WTC11 (cell line): Measurements from ENCODE around the gene ILDR2. TPM values are rescaled to one million over a fixed set of nuclear protein-coding genes. Genes with fewer than 3 reads are reported as not detected.

Experiments used
- ATAC-seq: fragments of 200-7000 bp; cut with Tn5 transposase; 2 replicates; pipeline ENCODE4 v1.10.0; 2021; ENCODE audit warnings: mild to moderate bottlenecking, moderate library complexity
- CTCF ChIA-PET: fragments of 300-600 bp; sonication (Branson Sonifier 250); formaldehyde crosslinking; loops from one replicate; lab custom pipeline; 2021; ENCODE audit warnings: antibody characterized with exemption; lab: Charles Lee
- POLR2A ChIA-PET: fragments of 350-600 bp; sonication (Branson Sonifier 250); formaldehyde crosslinking; loops from one replicate; lab custom pipeline; 2021; ENCODE audit warnings: antibody characterized with exemption; lab: Charles Lee
- DNase-seq: peaks from one replicate; pipeline ENCODE4 v3.0.0; 2021; ENCODE audit warnings: low spot score
- H3K27ac Mint-ChIP-seq: 2 replicates; pipeline ENCODE4 v1.8.0; 2021; ENCODE audit warnings: mixed read lengths
- H3K27me3 Mint-ChIP-seq: 2 replicates; pipeline ENCODE4 v1.8.0; 2021; ENCODE audit warnings: low read depth, mild to moderate bottlenecking, moderate library complexity, mixed read lengths
- H3K36me3 Mint-ChIP-seq: 2 replicates; pipeline ENCODE4 v1.8.0; 2021; ENCODE audit warnings: mixed read lengths
- H3K4me1 Mint-ChIP-seq: 2 replicates; pipeline ENCODE4 v1.8.0; 2022; ENCODE audit warnings: mixed read lengths
- H3K4me3 Mint-ChIP-seq: 2 replicates; pipeline ENCODE4 v1.8.0; 2021; ENCODE audit warnings: mild to moderate bottlenecking, moderate library complexity, mixed read lengths
- H3K9me3 Mint-ChIP-seq: 2 replicates; pipeline ENCODE4 v1.8.0; 2021; ENCODE audit warnings: mixed read lengths
- ESRRA ChIP-seq: sonication (generic); formaldehyde crosslinking; IDR thresholded peaks from 2 replicates; pipeline ENCODE4 v1.8.1; 2022; ENCODE audit warnings: mild to moderate bottlenecking, missing genetic modification reagents, borderline replicate concordance
- ETV6 ChIP-seq: sonication (generic); formaldehyde crosslinking; IDR thresholded peaks from 2 replicates; pipeline ENCODE4 v1.8.1; 2022; ENCODE audit warnings: mild to moderate bottlenecking, missing genetic modification reagents
- FOXJ3 ChIP-seq: sonication (generic); formaldehyde crosslinking; IDR thresholded peaks from 2 replicates; pipeline ENCODE4 v1.9.0; 2021; ENCODE audit warnings: missing genetic modification reagents, mild to moderate bottlenecking, borderline replicate concordance
- FOXK1 ChIP-seq: sonication (generic); formaldehyde crosslinking; IDR thresholded peaks from 2 replicates; pipeline ENCODE4 v1.8.0; 2022; ENCODE audit warnings: mild to moderate bottlenecking, moderate library complexity, missing genetic modification reagents
- GTF2I ChIP-seq: fragments of 250-450 bp; sonication (Bioruptor Pico); conservative IDR thresholded peaks from 2 replicates; pipeline ENCODE4 v1.4.0; 2021; ENCODE audit warnings: mild to moderate bottlenecking
- MXD4 ChIP-seq: fragments of 250-450 bp; sonication (Bioruptor Pico); IDR thresholded peaks from 2 replicates; pipeline ENCODE4 v1.8.0; 2021; ENCODE audit warnings: mild to moderate bottlenecking, moderate library complexity, borderline replicate concordance
- MYBL2 ChIP-seq: sonication (generic); formaldehyde crosslinking; IDR thresholded peaks from 2 replicates; pipeline ENCODE4 v1.8.1; 2023; ENCODE audit warnings: mild to moderate bottlenecking, moderate library complexity, missing genetic modification reagents
- NFYB ChIP-seq: sonication (generic); formaldehyde crosslinking; conservative IDR thresholded peaks from 2 replicates; pipeline ENCODE4 v1.8.0; 2022; ENCODE audit warnings: low read depth, missing genetic modification reagents
- NR3C1 ChIP-seq: sonication (generic); formaldehyde crosslinking; conservative IDR thresholded peaks from 2 replicates; pipeline ENCODE4 v1.8.1; 2023; ENCODE audit warnings: low read depth, mild to moderate bottlenecking, missing genetic modification reagents
- SOX15 ChIP-seq: fragments of 250-450 bp; sonication (Bioruptor Pico); IDR thresholded peaks from 2 replicates; pipeline ENCODE4 v1.9.0; 2021; ENCODE audit warnings: mild to moderate bottlenecking
- TP53 ChIP-seq: sonication (generic); formaldehyde crosslinking; IDR thresholded peaks from 2 replicates; pipeline ENCODE4 v1.8.1; 2023; ENCODE audit warnings: mild to moderate bottlenecking, missing genetic modification reagents
- ZBTB21 ChIP-seq: sonication (generic); formaldehyde crosslinking; IDR thresholded peaks from 2 replicates; pipeline ENCODE4 v1.8.1; 2023; ENCODE audit warnings: mild to moderate bottlenecking, missing genetic modification reagents, borderline replicate concordance
- total RNA-seq: library from RNA; stranded (reverse); gene quantifications from 3 replicates; pipeline ENCODE4 v1.2.3, GENCODE V29; 2021
- TF ChIP-seq, protein P1 (sequence below): sonication (generic); formaldehyde crosslinking; IDR thresholded peaks from 2 replicates; pipeline ENCODE4 v1.8.1; 2023; ENCODE audit warnings: mild to moderate bottlenecking, missing genetic modification reagents
- TF ChIP-seq, protein P2 (sequence below): sonication (generic); formaldehyde crosslinking; IDR thresholded peaks from 2 replicates; pipeline ENCODE4 v1.8.1; 2023; ENCODE audit warnings: mild to moderate bottlenecking, missing genetic modification reagents
- TF ChIP-seq, protein P3 (sequence below): sonication (generic); formaldehyde crosslinking; IDR thresholded peaks from 2 replicates; pipeline ENCODE4 v1.8.0; 2022; ENCODE audit warnings: missing genetic modification reagents
- TF ChIP-seq, protein P4 (sequence below): sonication (generic); formaldehyde crosslinking; IDR thresholded peaks from 2 replicates; pipeline ENCODE4 v1.8.1; 2023; ENCODE audit warnings: mild to moderate bottlenecking, moderate library complexity, missing genetic modification reagents
- TF ChIP-seq, protein P5 (sequence below): sonication (generic); formaldehyde crosslinking; IDR thresholded peaks from 2 replicates; pipeline ENCODE4 v1.8.1; 2022; ENCODE audit warnings: missing genetic modification reagents, borderline replicate concordance

The ILDR2 gene
- total RNA-seq, 1 experiment from 2014 or later = 1.6 TPM

DNA sequence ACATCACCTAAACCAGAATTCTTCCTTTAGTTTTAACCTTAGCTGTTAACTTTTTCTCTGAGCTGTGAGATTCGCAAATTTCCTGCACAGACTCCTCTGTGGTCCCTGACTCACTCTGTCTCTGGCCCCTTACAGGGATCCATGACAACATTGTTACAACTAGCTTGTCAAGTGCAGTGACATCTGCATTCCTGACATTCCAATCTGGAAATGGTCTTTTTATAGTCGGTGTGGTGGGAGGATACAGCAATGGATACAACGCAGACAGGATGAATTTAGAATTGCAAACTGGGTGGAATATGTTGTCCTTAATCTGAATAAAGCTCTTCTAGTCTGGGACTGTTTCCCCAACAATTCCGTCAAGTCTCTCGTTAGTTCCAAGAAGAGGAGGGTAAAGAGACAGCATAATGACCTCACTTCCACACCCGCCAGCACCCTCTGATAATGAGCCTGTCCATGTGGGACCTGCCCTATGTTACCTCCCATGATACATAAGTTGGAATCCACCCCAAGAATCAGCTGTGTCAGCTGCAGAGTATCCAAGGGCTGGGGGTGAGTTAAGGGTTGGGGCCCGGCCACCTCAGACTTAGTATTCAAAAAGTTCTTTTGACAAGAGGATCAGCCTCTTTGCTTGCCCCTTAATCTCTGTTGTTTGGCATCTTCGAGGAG, 49.4 kb downstream of the ILDR2 start:
- CTCF ChIA-PET = interaction anchor here (0.7 to 1.9 kb wide), 4 partner anchors 16 to 213 kb away, joined by 3 to 10 read pairs (median 4); no protein-coding TSS in a partner anchor
- H3K36me3 Mint-ChIP-seq = no peaks in the 10 kb centered on the region
- TF ChIP-seq MXD4 (no peak), FOXK1 (no peak), TP53 (CRISPR knock-in tag) (no peak), SOX15 (CRISPR knock-in tag) (no peak), ETV6 (CRISPR knock-in tag) (no peak), NR3C1 (CRISPR knock-in tag) (no peak), MYBL2 (CRISPR knock-in tag) (no peak)
- TF ChIP-seq, protein P1, sequence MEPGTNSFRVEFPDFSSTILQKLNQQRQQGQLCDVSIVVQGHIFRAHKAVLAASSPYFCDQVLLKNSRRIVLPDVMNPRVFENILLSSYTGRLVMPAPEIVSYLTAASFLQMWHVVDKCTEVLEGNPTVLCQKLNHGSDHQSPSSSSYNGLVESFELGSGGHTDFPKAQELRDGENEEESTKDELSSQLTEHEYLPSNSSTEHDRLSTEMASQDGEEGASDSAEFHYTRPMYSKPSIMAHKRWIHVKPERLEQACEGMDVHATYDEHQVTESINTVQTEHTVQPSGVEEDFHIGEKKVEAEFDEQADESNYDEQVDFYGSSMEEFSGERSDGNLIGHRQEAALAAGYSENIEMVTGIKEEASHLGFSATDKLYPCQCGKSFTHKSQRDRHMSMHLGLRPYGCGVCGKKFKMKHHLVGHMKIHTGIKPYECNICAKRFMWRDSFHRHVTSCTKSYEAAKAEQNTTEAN (CRISPR knock-in tag) = no peak
- TF ChIP-seq, all 79 proteins: peak for 0
- Mint-ChIP-seq H3K9me3 (peaks cover 4% of the 10 kb centered on the region; the same call in 1 of the 2 replicates), H3K4me3 (no peak overlapping the region), H3K27ac (no peak overlapping the region), H3K27me3 (peaks cover 27% of the 10 kb centered on the region), H3K4me1 (peaks cover 8% of the 10 kb centered on the region)
- POLR2A ChIA-PET = interaction anchor here (0.6 kb wide), 1 partner anchor 219 kb away, joined by 6 read pairs; no protein-coding TSS in a partner anchor
- ATAC-seq = peak; percentile 63
- DNase-seq = no peak

DNA sequence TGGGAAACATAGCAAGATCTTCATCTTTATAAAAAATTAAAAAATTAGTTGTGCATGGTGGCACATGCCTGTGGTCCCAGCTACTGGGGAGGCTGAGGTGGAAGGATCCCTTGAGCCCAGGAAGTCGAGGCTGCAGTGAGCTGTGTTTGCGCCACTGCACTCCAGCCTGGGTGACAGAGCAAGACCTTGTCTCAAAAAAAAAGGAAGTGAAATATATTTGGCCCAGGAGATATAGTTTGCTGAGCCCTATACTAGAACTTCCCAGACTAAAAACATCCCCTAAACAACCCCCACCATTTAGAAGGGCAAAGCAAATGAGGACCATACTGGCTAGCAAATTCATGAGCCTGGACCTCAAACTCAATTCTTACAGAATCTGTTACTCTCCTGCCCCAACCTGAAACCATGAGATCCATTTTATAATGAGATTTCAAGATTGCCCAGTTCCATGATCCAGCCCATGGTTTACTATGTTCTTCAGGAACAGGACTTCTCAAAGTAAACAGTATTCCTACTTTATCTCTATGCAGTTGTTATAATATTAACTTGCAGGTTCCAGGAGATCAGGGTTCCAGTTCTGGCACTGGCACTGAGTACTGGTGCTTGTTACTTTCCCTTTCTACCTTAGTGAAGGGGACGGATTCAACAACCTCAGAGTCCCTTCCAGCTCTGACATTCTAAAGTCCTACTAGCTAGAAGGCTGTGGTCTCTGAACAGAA, 50.4 kb downstream of the ILDR2 start:
- ATAC-seq (no peak), DNase-seq (no peak)
- Mint-ChIP-seq H3K9me3 (peaks cover 4% of the 10 kb centered on the region; the same call in 1 of the 2 replicates), H3K27me3 (peaks cover 35% of the 10 kb centered on the region), H3K36me3 (no peaks in the 10 kb centered on the region), H3K27ac (no peak overlapping the region), H3K4me3 (no peak overlapping the region), H3K4me1 (peaks cover 11% of the 10 kb centered on the region)
- ChIA-PET CTCF (interaction anchor here (1.0 to 1.9 kb wide), 3 partner anchors 15 to 134 kb away, joined by 3 to 10 read pairs (median 4); no protein-coding TSS in a partner anchor), POLR2A (interaction anchor here (0.6 kb wide), 1 partner anchor 220 kb away, joined by 6 read pairs; no protein-coding TSS in a partner anchor)
- TF ChIP-seq, protein P2, sequence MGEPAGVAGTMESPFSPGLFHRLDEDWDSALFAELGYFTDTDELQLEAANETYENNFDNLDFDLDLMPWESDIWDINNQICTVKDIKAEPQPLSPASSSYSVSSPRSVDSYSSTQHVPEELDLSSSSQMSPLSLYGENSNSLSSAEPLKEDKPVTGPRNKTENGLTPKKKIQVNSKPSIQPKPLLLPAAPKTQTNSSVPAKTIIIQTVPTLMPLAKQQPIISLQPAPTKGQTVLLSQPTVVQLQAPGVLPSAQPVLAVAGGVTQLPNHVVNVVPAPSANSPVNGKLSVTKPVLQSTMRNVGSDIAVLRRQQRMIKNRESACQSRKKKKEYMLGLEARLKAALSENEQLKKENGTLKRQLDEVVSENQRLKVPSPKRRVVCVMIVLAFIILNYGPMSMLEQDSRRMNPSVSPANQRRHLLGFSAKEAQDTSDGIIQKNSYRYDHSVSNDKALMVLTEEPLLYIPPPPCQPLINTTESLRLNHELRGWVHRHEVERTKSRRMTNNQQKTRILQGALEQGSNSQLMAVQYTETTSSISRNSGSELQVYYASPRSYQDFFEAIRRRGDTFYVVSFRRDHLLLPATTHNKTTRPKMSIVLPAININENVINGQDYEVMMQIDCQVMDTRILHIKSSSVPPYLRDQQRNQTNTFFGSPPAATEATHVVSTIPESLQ = no peak
- TF ChIP-seq, protein P3, sequence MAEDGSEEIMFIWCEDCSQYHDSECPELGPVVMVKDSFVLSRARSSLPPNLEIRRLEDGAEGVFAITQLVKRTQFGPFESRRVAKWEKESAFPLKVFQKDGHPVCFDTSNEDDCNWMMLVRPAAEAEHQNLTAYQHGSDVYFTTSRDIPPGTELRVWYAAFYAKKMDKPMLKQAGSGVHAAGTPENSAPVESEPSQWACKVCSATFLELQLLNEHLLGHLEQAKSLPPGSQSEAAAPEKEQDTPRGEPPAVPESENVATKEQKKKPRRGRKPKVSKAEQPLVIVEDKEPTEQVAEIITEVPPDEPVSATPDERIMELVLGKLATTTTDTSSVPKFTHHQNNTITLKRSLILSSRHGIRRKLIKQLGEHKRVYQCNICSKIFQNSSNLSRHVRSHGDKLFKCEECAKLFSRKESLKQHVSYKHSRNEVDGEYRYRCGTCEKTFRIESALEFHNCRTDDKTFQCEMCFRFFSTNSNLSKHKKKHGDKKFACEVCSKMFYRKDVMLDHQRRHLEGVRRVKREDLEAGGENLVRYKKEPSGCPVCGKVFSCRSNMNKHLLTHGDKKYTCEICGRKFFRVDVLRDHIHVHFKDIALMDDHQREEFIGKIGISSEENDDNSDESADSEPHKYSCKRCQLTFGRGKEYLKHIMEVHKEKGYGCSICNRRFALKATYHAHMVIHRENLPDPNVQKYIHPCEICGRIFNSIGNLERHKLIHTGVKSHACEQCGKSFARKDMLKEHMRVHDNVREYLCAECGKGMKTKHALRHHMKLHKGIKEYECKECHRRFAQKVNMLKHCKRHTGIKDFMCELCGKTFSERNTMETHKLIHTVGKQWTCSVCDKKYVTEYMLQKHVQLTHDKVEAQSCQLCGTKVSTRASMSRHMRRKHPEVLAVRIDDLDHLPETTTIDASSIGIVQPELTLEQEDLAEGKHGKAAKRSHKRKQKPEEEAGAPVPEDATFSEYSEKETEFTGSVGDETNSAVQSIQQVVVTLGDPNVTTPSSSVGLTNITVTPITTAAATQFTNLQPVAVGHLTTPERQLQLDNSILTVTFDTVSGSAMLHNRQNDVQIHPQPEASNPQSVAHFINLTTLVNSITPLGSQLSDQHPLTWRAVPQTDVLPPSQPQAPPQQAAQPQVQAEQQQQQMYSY (CRISPR knock-in tag) = peak; percentile 58; the same call in 1 of the 2 replicates

DNA sequence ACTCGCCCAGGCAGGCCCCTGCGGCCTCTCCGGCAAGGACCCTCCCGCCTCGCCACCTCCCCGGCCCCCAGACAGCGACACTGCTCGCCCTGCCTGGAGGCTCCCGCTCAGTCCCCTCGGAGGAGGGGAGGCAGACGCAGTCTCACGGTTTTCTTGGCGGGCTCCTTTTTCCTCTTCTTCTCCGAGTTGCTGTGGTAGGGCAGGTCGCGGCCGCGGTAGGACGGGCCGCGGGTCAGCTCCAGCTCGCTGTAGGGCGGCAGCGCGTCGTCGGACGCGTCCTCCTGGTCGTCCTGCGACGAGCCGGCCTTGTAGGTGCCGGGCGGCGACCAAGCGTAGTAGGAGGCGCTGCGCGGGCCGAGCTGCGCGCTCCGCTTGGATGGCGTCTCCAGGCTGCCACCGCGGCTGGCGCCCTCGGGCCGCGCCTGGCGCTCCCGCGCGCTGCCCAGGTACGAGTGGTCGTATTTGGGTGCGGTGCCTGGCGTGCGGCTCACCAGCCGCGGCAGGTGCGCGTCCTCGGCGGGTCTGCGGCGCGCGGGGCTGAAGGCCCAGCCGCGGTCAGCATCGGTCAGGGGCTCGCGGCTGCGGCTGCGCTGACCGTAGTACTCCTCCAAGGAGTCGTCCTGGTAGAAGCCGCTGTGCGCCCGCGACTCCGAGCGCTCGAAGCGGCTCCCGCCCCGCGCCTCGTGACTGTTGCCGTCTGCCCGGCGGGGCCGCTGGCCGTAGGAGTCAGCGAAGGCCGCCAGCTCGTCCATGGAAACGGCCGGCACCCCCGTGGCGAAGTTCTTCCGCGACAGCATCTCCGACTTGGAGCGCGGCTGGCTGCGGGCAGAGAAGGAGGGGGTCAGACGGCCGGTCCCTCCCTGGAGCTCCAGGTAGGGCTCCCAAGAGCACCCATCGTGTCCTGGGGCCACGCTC, 54.5 kb downstream of the ILDR2 start:
- POLR2A ChIA-PET = interaction anchor here (0.8 kb wide), 1 partner anchor 45 kb away, joined by 4 read pairs; the partner anchor contains the start of gene TADA1
- no peaks in the 10 kb centered on the region for H3K36me3 Mint-ChIP-seq
- no peak overlapping the region for H3K27ac Mint-ChIP-seq
- H3K4me3 Mint-ChIP-seq = peak overlapping the region; percentile 71
- no peaks in the 10 kb centered on the region for H3K9me3 Mint-ChIP-seq
- peak; percentile 75 for DNase-seq
- peaks cover 59% of the 10 kb centered on the region for H3K27me3 Mint-ChIP-seq
- CTCF ChIA-PET = interaction anchor here (0.6 to 2.4 kb wide), 3 partner anchors 10 to 143 kb away, joined by 3 to 22 read pairs (median 19); no protein-coding TSS in a partner anchor
- ATAC-seq = peak; percentile 83
- peaks cover 20% of the 10 kb centered on the region for H3K4me1 Mint-ChIP-seq
- TF ChIP-seq ZBTB21 (CRISPR knock-in tag) = no peak
- TF ChIP-seq NFYB (CRISPR knock-in tag) = no peak; the same call in 1 of the 2 replicates
- no peak for TF ChIP-seq FOXJ3 (CRISPR knock-in tag)
- TF ChIP-seq ESRRA = 0 out of 2 replicates have a peak, but pooled peaks have one; percentile 34
- no peak for TF ChIP-seq GTF2I (CRISPR knock-in tag)
- TF ChIP-seq, protein P4, sequence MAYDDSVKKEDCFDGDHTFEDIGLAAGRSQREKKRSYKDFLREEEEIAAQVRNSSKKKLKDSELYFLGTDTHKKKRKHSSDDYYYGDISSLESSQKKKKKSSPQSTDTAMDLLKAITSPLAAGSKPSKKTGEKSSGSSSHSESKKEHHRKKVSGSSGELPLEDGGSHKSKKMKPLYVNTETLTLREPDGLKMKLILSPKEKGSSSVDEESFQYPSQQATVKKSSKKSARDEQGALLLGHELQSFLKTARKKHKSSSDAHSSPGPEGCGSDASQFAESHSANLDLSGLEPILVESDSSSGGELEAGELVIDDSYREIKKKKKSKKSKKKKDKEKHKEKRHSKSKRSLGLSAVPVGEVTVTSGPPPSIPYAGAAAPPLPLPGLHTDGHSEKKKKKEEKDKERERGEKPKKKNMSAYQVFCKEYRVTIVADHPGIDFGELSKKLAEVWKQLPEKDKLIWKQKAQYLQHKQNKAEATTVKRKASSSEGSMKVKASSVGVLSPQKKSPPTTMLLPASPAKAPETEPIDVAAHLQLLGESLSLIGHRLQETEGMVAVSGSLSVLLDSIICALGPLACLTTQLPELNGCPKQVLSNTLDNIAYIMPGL (CRISPR knock-in tag) = peak; percentile 80
- TF ChIP-seq, protein P5, sequence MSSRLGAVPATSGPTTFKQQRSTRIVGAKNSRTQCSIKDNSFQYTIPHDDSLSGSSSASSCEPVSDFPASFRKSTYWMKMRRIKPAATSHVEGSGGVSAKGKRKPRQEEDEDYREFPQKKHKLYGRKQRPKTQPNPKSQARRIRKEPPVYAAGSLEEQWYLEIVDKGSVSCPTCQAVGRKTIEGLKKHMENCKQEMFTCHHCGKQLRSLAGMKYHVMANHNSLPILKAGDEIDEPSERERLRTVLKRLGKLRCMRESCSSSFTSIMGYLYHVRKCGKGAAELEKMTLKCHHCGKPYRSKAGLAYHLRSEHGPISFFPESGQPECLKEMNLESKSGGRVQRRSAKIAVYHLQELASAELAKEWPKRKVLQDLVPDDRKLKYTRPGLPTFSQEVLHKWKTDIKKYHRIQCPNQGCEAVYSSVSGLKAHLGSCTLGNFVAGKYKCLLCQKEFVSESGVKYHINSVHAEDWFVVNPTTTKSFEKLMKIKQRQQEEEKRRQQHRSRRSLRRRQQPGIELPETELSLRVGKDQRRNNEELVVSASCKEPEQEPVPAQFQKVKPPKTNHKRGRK = no peak
